GM21529 (cell line): ENCODE measurements around the gene S100A8.

ENCODE experiments used
- ATAC-seq: cut with Tn5 transposase; IDR thresholded peaks from one replicate; pipeline ENCODE4 v1.9.1; 2021; ENCODE audit not compliant: unreplicated experiment

The S100A8 gene

GRCh38 chr1:153393926-153394325, 3.1 kb upstream of the S100A8 start:
- ATAC-seq = no peak

- no peak for ATAC-seq
These were observed 1.9 kb upstream of the S100A8 start for GRCh38 chr1:153392822-153393221.

- ATAC-seq = no peak
These were observed 1.4 kb upstream of the S100A8 start for GRCh38 chr1:153392258-153392657.

GRCh38 chr1:153389973-153390879, 647 bp downstream of the S100A8 start:
- ATAC-seq = no peak

- ATAC-seq = no peak
These were observed 1.5 kb downstream of the S100A8 start for GRCh38 chr1:153389401-153389800.

GRCh38 chr1:153387785-153388184, 3.1 kb downstream of the S100A8 start:
- no peak for ATAC-seq

GRCh38 chr1:153387001-153387400, 3.9 kb downstream of the S100A8 start:
- no peak for ATAC-seq

GRCh38 chr1:153386500-153386901, 4.4 kb downstream of the S100A8 start:
- no peak for ATAC-seq

GRCh38 chr1:153384958-153385580, 5.8 kb downstream of the S100A8 start:
- no peak for ATAC-seq

- ATAC-seq = no peak
These were observed 10.2 kb downstream of the S100A8 start for GRCh38 chr1:153380711-153381110.

- ATAC-seq = no peak
These were observed 11.3 kb downstream of the S100A8 start for GRCh38 chr1:153379591-153379990.

GRCh38 chr1:153375511-153375910, 15.4 kb downstream of the S100A8 start, which contains the start of gene S100A12:
Gene S100A12, minus strand, starts transcription at chr1:153375621. Its CDS starts 1,029 bp downstream, at chr1:153374592.
- no peak for ATAC-seq

- ATAC-seq = no peak
These were observed 16.8 kb downstream of the S100A8 start for GRCh38 chr1:153374071-153374470.

- ATAC-seq = no peak
These were observed 18.3 kb downstream of the S100A8 start for GRCh38 chr1:153372571-153372970.

GRCh38 chr1:153371231-153371630, 19.6 kb downstream of the S100A8 start:
- ATAC-seq = no peak

- ATAC-seq = no peak
These were observed 20.7 kb downstream of the S100A8 start for GRCh38 chr1:153370146-153370545.

- ATAC-seq = no peak
These were observed 22.4 kb downstream of the S100A8 start for GRCh38 chr1:153368495-153368894.

- ATAC-seq = no peak
These were observed 23.8 kb downstream of the S100A8 start for GRCh38 chr1:153367090-153367489.

- no peak for ATAC-seq
These were observed 24.6 kb downstream of the S100A8 start for GRCh38 chr1:153366261-153366660.

- ATAC-seq = no peak
These were observed 25.2 kb downstream of the S100A8 start for GRCh38 chr1:153365696-153366095.

GRCh38 chr1:153364766-153365666, 25.9 kb downstream of the S100A8 start:
- ATAC-seq = no peak
